ENCODE data around the gene OR6A2.

- TF ChIP-seq CTCF (IDR thresholded peaks at IDR 0.05) (no peak), POLR2A (IDR thresholded peaks at IDR 0.05) (no peak), POLR2AphosphoS5 (IDR thresholded peaks at IDR 0.05) (no peak), EP300 (IDR thresholded peaks at IDR 0.05) (no peak)
Observed at GRCh38 chr11:6813656-6814055, 14.2 kb upstream of the OR6A2 start.

All from stomach (tissue), 4 donors.